Kidney capillary endothelial cell (primary cell): ENCODE data around the gene PLXND1.

Source experiments
- DNase-seq: peaks from one replicate; pipeline ENCODE4 v3.0.0-alpha.2; 2018; ENCODE audit warnings: low spot score

The PLXND1 gene

GRCh38 chr3:129564981-129565644, 41.4 kb downstream of the PLXND1 start:
- no peak for DNase-seq

- DNase-seq = no peak
Measured at GRCh38 chr3:129563850-129564535, 42.5 kb downstream of the PLXND1 start.

- no peak for DNase-seq
Measured at GRCh38 chr3:129563332-129563731, 43.1 kb downstream of the PLXND1 start.

GRCh38 chr3:129562803-129563202, 43.7 kb downstream of the PLXND1 start:
- DNase-seq = no peak

GRCh38 chr3:129561619-129562248, 44.7 kb downstream of the PLXND1 start:
- DNase-seq = no peak

GRCh38 chr3:129560911-129561594, 45.4 kb downstream of the PLXND1 start:
- peak; percentile 45 for DNase-seq

GRCh38 chr3:129560269-129560787, 46.1 kb downstream of the PLXND1 start:
- no peak for DNase-seq

GRCh38 chr3:129559565-129560079, 46.9 kb downstream of the PLXND1 start:
- no peak for DNase-seq

GRCh38 chr3:129558772-129559564, 47.5 kb downstream of the PLXND1 start:
- peak; percentile 73 for DNase-seq

- DNase-seq = no peak
Measured at GRCh38 chr3:129558081-129558771, 48.2 kb downstream of the PLXND1 start.

GRCh38 chr3:129557548-129557894, 49.0 kb downstream of the PLXND1 start:
- no peak for DNase-seq

- DNase-seq = no peak
Measured at GRCh38 chr3:129556890-129557547, 49.5 kb downstream of the PLXND1 start.

- DNase-seq = no peak
Measured at GRCh38 chr3:129556358-129556695, 50.1 kb downstream of the PLXND1 start.

- DNase-seq = no peak
Measured at GRCh38 chr3:129555616-129556357, 50.7 kb downstream of the PLXND1 start.

GRCh38 chr3:129555153-129555550, 51.3 kb downstream of the PLXND1 start:
- no peak for DNase-seq

- no peak for DNase-seq
Measured at GRCh38 chr3:129554356-129555152, 51.9 kb downstream of the PLXND1 start.

- no peak for DNase-seq
Measured at GRCh38 chr3:129553719-129554118, 52.8 kb downstream of the PLXND1 start.

- DNase-seq = no peak
Measured at GRCh38 chr3:129553171-129553570, 53.3 kb downstream of the PLXND1 start.
